Panc1 (cell line): ENCODE results near the gene SPTBN1. TPM values are rescaled to one million over a fixed set of nuclear protein-coding genes. Genes with fewer than 3 reads are reported as not detected.

Source experiments
- ATAC-seq: fragments of 200-7000 bp; cut with Tn5 transposase; 2 replicates; pipeline ENCODE4 v1.9.1; 2020; ENCODE audit warnings: mild to moderate bottlenecking, moderate library complexity
- BruUV-seq: library from RNA; stranded (reverse); fragments of 400-500 nt; replicated peaks from 2 replicates; lab custom pipeline; 2021; lab: Mats Ljungman, UMichigan
- CTCF ChIA-PET: fragments of 300-600 bp; sonication (Branson Sonifier 250); formaldehyde crosslinking; loops from one replicate; lab custom pipeline; 2022; ENCODE audit warnings: antibody characterized with exemption; lab: Charles Lee
- POLR2A ChIA-PET: fragments of 300-600 bp; sonication (Branson Sonifier 250); formaldehyde crosslinking; loops from one replicate; lab custom pipeline; 2022; ENCODE audit warnings: antibody characterized with exemption; lab: Charles Lee
- DNase-seq: peaks from one replicate; pipeline ENCODE4 v3.0.0-alpha.2; 2010; ENCODE audit warnings: low read depth, low spot score
- H3K27ac ChIP-seq: 2 replicates; pipeline ENCODE4 v1.5.1; 2011; ENCODE audit warnings: mild to moderate bottlenecking, low read length, inconsistent platforms
- H3K27me3 ChIP-seq: fragments of 200-500 bp; sonication (Bioruptor generic); 2 replicates; pipeline ENCODE4 v1.6.0; 2014; ENCODE audit warnings: low read length, inconsistent platforms; ENCODE audit not compliant: control insufficient read depth, insufficient read depth
- H3K36me3 ChIP-seq: fragments of 200-500 bp; sonication (Bioruptor generic); 2 replicates; pipeline ENCODE4 v1.5.1; 2014; ENCODE audit warnings: inconsistent platforms, mild to moderate bottlenecking, low read length, moderate library complexity; ENCODE audit not compliant: control insufficient read depth, insufficient read depth
- H3K4me1 ChIP-seq: 2 replicates; pipeline ENCODE4 v1.5.1; 2011; ENCODE audit warnings: inconsistent platforms, mild to moderate bottlenecking, low read length, moderate library complexity; ENCODE audit not compliant: control insufficient read depth, insufficient read depth
- H3K4me3 ChIP-seq, 2 experiments: 2 replicates each; pipeline ENCODE4 v1.5.1; 2011 to 2012; ENCODE audit warnings: low read depth in 2 of 2, low read length in 2 of 2, mild to moderate bottlenecking in 2 of 2, inconsistent platforms in 1 of 2, moderate library complexity in 1 of 2
- H3K9me3 ChIP-seq: fragments of 200-500 bp; sonication (Bioruptor generic); 2 replicates; pipeline ENCODE4 v1.5.1; 2014; ENCODE audit warnings: low read depth, mild to moderate bottlenecking, inconsistent platforms, low read length, moderate library complexity; ENCODE audit not compliant: control insufficient read depth, insufficient read depth
- CTCF ChIP-seq: fragments of 450-650 bp; IDR thresholded peaks from 2 replicates; pipeline ENCODE4 v1.5.1; 2017; ENCODE audit warnings: mild to moderate bottlenecking
- POLR2AphosphoS5 ChIP-seq: IDR thresholded peaks from 2 replicates; pipeline ENCODE4 v1.6.1; 2012; ENCODE audit warnings: mild to moderate bottlenecking, low read depth, low read length, moderate library complexity
- REST ChIP-seq, 2 experiments: IDR thresholded peaks; 2 replicates each; pipeline ENCODE4 v1.6.1; 2011 to 2012; ENCODE audit warnings: low read depth in 2 of 2, control low read depth in 1 of 2, low read length in 1 of 2, mild to moderate bottlenecking in 1 of 2, moderate library complexity in 1 of 2; ENCODE audit not compliant: insufficient read depth in 1 of 2
- SIN3A ChIP-seq: IDR thresholded peaks from 2 replicates; pipeline ENCODE4 v1.6.1; 2012; ENCODE audit warnings: low read depth, mild to moderate bottlenecking, low read length, moderate library complexity, borderline replicate concordance; ENCODE audit not compliant: insufficient read depth
- TCF7L2 ChIP-seq: IDR thresholded peaks from 2 replicates; pipeline ENCODE4 v1.6.1; 2011; ENCODE audit warnings: mild to moderate bottlenecking, low read depth, low read length, inconsistent platforms
- in situ Hi-C: cut with HindIII; loops from 2 replicates; pipeline ENCODE4 v1.10.0; 2016; ENCODE audit warnings: low sequenced_read_pairs, low pct_unique_long_range_greater_than_20kb
- intact Hi-C: fragments of 100-400 bp; cut with micrococcal nuclease; formaldehyde crosslinking; loops from one replicate; pipeline ENCODE4 v1.10.0; 2022; ENCODE audit not compliant: unreplicated experiment
- total RNA-seq: library from RNA; stranded (reverse); gene quantifications from one replicate; pipeline ENCODE4 v1.2.1, GENCODE V29; 2021; ENCODE audit not compliant: unreplicated experiment

SPTBN1 gene
- total RNA-seq, 1 experiment from 2014 or later, result 169 TPM

GRCh38 chr2:54669677-54670484 is 213.8 kb downstream of the SPTBN1 start:
- peaks cover 11% of the 10 kb centered on the region for H3K36me3 ChIP-seq

GRCh38 chr2:54670485-54671009 is 214.4 kb downstream of the SPTBN1 start:
- CTCF ChIA-PET, result no interaction called here
- intact Hi-C loops, result no loop called here
- BruUV-seq, result no TSS peak
- Histone ChIP-seq H3K4me1 (no peaks in the 10 kb centered on the region), H3K9me3 (no peaks in the 10 kb centered on the region), H3K36me3 (peaks cover 9% of the 10 kb centered on the region; the same call in 1 of the 2 replicates), H3K27me3 (no peaks in the 10 kb centered on the region), H3K4me3 (no peak overlapping the region), H3K27ac (no peak overlapping the region)
- ATAC-seq (no peak), DNase-seq (no peak)
- POLR2A ChIA-PET, result interaction anchor here (0.6 kb wide), 1 partner anchor 555 kb away, joined by 4 read pairs; no protein-coding TSS in a partner anchor
- in situ Hi-C loops, result no loop called here
- TF ChIP-seq SIN3A (no peak), POLR2AphosphoS5 (no peak), REST (IDR thresholded peaks at IDR 0.05; ENCODE audit: insufficient read depth in 1 of 2, low read depth in 2 of 2, low read length in 1 of 2) (no peak), CTCF (no peak)

More at GRCh38 chr2:54669677-54670484, 213.8 kb downstream of the SPTBN1 start:
- CTCF ChIA-PET, result no interaction called here
- Histone ChIP-seq H3K9me3 (no peaks in the 10 kb centered on the region), H3K4me1 (no peaks in the 10 kb centered on the region), H3K4me3 (no peak overlapping the region), H3K27ac (no peak overlapping the region), H3K27me3 (no peaks in the 10 kb centered on the region)
- no peak for ATAC-seq
- in situ Hi-C loops (no loop called here), intact Hi-C loops (no loop called here)
- POLR2A ChIA-PET, result no interaction called here
- BruUV-seq, result no TSS peak
- DNase-seq, result no peak
- TF ChIP-seq POLR2AphosphoS5 (no peak), CTCF (no peak), REST (IDR thresholded peaks at IDR 0.05; ENCODE audit: insufficient read depth in 1 of 2, low read depth in 2 of 2, low read length in 1 of 2) (no peak), SIN3A (no peak), TCF7L2 (no peak)
